NCI-H2081 treated with DMSO at 0.1 percent for 48 hours (cell line): ENCODE measurements around the gene MACROD1.
A peak's percentile ranks its signal among the peaks of the same experiment; 100 is the strongest.
"Not testable (repeated sequence)": the region's sequence is repeated elsewhere in the genome, so short reads cannot be mapped to it uniquely, and the experiment has no call there.

Source experiments
- DNase-seq: peaks from one replicate; lab custom pipeline; 2025; lab: John Stamatoyannopoulos, UW

The MACROD1 gene

DNA sequence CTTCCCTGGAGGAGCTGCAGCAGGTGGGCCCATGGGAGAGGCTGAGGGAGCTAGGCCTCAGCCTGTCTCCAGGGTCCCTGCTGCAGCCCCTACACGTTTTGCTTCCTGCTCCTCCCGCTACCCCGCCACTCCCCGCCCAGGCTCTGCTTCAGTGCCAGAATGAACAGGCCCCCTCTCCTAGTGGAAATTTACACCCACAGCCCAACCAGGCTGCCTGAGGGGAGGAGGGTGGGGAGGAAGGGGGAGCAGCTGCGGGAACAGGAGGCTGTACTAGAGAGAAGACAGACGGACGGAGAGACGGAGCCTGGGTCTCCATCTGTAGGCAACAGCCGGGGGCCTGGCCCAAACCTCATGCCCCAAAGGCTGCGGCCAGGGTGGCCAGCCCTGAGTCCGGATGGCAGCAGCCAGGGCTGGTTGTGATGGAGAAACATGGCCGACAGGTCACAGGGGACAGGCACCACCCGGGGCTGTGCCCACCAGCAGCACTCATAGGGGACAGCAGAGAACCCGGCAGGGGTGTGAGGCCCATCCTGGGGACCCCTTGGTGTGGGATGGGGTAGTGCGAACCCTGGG, 109.6 kb downstream of the MACROD1 start:
- DNase-seq = no peak

DNA sequence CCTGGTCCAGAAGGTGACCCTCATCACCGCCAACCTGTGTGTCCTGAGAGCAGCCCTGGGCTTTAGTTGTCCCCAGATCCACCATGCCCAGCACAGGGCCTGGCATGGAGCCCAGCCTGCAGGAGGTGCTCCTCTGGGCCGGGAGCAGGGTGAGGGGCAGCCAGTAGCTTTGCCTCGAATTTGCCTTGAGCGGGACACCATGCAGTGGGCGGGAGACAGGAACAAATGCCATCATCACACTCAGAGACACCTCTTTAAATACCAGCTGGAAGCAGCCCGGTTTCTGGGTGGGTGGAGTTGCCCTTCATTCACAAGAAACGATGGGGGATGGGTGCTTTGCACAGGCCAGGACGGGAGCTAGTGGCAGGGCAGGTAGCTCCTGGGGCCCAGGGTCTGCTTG, 110.8 kb downstream of the MACROD1 start:
- no peak for DNase-seq

DNA sequence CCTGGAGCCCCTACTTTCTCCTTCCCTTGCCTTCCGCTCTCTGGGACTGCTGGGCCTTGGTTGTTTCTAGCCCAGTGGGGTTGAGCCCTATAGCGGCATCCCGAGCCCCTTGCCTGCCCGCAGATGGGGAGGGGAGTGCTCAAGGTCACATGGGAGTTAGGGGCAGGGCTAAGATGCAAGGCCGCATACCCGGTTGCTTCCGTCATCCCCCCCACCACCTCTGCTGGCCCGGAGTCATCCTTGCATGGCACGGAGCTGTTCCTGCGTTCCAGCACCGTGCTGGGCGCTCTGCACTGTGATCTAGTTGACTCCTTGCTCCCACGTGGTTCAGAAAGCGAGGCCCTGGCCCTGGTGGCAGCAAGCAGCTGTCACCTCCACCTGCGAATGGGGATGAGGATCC, 112.2 kb downstream of the MACROD1 start:
- no peak for DNase-seq

DNA sequence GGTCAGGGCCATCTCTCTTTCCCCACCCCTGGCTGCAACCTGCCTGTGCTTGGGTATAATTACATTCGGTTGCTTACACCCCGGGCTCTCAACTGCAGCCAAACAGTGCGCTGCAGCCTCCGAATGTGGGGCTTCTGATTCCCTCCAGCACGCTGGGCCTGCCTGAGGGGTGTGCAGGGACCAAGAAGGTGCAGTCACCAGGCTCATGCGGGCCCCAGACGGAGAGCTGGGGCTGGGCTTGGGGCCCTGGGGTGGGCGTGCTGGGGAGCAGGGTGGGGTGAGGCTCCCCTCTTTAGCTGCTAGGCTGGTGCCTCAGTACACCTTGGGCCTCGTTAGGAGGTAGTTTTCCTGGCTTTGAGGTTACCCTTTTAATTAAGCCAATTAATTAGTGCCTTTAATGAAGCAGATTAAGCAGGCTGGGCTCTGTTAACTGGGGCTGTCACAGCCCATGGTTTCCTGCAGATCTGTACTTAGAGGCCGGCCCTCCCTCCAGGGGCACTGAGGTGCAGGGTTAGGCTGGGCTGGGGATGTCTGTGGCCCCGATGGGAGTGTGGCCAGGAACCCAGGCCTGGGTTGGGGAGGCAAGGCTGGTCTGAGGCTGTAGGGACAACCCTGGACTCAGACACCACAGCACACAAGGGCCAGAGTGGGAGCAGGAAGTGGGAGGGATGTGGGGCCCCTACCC, 112.8 kb downstream of the MACROD1 start:
- no peak for DNase-seq

DNA sequence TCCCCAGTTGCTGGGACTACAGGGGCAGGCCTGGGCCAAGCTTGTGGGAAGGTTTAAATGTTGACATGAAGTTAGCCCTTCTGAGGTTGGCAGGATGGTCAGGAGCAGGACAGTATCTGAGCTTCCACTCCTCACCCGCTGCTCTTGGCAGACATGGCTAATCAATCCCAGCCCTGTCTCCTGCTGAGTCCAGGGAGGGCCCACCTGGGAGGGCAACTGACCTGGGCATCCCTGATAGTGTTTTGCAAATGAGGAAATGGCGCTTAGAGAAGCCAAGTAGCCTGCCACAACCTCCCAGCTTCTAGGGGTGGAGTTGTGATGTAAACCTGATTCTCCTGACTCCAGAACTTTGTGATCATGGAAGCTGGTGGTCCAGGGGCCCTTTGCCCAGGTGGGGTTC, 113.5 kb downstream of the MACROD1 start:
- DNase-seq = no peak

DNA sequence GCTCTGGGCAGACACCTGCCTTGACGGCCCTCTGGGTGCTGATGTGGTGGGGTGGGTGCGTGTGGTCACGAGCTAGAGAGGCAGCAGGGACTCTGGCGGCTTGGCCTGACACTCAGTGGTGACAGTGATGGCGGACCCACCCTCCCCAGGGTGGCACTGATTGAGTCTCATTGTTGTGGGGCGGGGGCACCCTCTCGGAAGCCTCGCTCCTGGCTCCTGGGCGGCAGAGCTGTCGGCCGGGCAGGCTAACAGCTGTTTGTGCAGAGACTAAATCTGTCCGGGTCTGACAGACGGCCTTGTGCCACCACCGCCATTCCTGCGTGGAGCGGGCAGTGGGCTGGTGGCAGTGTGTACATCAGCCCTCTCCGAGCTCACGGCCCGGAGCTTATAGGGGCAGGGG, 114.6 kb downstream of the MACROD1 start:
- no peak for DNase-seq

DNA sequence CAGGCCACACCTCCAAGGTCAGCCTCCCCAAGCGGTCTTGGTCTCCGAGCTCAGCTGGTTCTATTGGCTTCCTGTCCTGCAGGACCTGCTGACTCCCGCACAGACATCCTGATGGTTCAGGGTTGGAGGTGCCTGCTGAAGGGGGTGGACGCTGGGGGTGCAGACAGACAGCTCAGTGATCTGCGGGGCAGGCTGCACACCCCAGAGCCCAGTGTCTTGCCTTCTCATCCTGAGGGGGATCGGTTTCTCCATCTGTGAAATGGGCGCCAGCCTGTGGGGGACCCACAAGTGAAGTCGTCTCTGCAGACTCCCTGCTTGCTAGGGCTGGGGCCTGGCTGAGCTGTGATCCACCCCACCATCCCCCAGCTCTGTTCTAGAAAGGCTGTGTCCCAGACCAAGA, 116.4 kb downstream of the MACROD1 start:
- DNase-seq = no peak

DNA sequence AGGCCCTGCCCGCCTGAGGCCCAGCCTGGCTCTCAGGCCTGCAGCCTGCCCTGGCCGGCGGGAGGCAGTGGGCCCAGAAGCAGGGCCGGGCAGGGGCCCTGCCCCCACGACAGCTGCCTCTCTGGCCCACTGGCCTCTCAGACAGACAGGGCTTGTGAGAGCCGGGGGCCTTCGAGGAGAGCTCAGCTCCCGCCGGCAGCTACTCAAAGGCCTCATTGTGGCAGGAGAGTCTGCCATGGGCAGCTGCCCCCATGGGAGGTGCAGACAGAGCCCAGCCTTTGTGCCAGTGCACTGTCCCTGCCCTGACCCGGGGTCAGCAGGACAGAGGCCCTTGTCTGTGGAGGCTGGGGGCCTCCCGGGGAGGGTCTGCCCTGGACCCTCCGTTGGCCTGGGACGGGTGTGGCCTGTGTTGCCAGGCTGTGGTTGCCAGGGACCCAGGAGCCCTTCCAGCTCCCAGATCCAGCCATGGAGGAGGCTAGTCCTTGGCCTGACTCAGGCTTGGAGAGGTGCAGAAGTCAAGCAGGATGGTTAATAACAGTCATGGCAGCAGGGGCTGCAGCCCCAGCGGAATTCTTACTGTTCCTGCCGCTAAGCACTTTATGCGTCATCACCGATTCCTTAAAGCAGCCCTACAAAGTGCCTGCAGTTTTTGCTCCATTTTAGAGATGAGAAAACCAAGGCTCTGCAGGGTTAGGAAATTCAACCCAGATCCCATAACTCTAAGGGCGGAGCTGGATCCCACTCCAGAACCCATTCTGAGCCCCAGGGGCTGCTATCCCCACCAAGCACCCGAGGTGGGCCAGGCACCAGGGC, 117.7 kb downstream of the MACROD1 start:
- no peak for DNase-seq

DNA sequence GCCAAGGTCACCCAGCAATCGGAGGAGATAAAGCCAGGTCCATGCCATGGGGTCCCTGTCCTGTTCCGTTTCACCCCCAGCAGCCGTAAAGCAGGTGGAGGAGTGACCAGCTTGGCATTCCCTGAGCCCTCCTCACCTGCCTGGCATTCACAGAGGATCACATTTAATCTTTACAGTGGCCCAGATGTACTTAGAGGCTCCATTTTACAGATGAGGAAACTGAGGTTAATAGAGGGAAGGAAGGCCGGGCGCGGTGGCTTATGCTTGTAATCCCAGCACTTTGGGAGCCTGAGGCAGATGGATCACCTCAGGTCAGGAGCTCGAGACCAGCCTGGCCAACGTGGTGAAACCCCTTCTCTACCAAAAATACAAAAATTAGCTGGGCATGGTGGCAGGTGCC, 118.5 kb downstream of the MACROD1 start:
- DNase-seq = not testable (repeated sequence)

DNA sequence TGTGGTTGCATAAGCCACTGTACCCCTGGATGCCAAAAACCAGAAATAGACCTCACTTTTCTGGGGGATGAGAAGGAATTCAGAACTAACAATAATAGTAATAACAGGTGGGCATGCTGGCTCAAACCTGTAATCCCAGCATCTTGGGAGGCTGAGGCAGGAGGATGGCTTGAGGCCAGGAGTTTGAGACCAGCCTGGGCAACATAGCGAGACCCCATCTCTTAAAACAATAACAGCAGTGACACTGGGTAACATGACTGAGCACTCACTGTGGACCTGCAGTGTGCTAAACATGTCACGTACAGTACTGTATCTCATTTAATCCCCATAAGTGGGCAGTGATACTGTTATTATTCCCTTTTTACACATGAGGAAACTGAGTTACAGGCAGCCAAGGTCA, 120.2 kb downstream of the MACROD1 start:
- DNase-seq = no peak

DNA sequence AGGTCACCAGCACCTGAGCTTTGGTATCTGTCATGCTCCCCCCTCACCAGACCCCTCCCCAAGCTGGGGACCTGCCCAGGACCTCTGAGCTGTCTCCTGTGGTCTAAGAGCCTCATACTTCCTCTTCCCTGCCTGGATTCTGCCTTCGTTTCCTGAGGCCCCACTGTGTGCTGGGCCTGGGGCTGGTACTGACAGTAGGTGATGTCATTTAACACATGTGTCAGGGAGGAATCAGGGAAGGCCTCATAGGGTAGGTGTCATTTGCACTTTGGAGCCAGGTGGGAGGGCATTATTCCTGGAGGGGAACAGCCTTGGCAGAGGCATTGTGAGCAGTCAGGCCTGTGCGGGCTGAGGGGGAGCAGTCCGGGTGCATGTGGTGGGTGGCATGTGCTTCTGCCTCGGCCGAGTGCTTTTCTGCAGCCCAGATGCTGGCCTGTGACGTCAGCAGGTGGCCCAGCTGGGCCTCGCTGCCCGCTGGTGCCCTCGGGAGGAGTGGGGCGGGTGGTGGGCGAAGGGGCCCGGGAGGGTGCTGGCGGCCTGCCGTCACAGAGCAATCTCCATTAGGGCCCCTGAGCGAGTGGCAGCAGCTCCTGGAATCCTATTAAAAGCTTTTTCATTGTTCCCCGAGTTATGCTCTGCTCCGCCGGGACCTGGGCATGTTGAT, 121.1 kb downstream of the MACROD1 start:
- peak; percentile 57 for DNase-seq

DNA sequence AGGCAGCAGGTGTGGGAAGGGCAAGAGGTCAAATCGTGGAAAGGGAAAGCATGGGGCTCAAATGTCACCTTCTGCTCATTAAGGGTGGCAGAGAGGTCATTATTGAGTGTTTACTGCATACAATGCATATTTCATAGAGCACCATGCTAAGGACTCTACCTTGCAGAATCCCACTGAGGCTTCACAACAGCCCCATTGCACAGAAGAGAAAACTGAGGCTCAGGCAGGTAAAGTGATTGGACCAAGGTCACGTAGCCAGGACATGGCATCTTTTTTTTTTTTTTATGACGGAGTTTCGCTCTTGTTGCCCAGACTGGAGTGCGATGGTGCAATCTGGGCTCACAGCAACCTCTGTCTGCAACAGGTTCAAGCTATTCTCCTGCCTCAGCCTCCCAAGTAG, 122.4 kb downstream of the MACROD1 start:
- no peak for DNase-seq

DNA sequence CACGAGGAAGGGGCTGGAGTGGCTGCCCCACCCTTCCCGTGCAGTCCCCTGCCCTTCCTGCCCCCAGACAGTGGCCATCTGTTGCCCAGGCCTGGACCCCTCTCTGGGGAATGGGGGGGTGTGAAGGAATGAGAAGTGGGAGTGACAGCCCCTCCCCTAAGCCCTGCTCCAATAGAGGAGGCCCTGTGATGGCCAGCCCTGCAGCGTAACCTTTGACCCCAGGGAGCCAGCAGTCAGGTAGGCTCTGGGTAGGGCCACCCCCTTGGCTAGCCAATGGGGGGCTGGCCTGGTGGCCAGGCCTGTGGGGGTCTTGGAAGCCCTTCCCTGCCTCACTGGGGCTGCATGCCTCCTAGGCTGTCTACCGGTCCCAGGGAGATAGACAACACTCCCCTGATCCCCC, 123.6 kb downstream of the MACROD1 start:
- no peak for DNase-seq

DNA sequence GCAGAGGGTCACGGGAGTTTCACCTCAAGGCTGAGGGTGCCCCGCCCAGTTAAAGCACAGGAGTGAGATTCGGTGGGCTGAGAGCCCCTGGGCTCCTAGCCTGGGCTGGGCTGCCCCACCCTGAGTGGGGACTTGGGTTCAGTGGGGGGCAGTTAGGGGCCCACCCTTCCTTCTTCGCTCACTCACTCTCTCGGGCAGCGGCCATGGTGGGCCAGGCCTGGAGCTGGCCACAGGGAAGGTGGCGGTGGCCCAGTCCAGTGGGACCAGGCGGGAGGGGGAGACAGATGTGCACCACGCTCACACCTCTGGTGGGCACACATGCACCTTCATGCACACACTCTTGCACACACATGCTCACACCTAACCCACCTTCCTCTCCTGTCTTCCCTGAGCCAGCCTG, 124.1 kb downstream of the MACROD1 start:
- no peak for DNase-seq

DNA sequence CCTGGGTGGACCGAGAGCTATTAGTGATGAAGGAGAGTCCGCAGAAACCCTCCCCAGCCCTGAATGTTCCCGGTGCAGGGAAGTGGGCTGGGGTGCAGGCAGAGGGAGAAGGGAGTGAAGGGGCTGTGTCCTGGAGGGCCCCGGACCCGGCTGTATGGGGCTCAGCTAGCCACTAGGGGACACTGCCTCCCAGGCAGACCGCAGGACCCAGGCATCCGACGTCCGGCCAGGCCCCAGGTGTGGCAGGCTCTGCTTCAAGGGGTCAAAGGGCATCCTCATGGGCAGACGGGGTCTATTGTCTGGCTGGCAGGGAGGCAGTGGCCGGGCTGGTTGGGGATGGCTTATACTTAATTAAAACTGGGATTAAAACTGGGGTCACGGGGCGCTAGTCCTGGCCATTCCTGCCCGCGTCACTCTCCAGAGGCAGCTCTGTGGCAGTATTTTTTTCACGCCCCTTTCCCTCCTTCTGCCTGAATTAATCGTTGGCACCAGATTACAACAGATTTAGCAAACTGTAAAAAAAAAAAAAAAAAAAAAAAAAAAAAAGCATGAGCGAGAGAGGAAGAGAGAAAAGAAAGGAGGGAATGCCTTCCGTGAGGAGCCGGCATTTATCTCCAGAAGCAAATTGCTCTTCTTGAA, 125.1 kb downstream of the MACROD1 start:
- DNase-seq = no peak

DNA sequence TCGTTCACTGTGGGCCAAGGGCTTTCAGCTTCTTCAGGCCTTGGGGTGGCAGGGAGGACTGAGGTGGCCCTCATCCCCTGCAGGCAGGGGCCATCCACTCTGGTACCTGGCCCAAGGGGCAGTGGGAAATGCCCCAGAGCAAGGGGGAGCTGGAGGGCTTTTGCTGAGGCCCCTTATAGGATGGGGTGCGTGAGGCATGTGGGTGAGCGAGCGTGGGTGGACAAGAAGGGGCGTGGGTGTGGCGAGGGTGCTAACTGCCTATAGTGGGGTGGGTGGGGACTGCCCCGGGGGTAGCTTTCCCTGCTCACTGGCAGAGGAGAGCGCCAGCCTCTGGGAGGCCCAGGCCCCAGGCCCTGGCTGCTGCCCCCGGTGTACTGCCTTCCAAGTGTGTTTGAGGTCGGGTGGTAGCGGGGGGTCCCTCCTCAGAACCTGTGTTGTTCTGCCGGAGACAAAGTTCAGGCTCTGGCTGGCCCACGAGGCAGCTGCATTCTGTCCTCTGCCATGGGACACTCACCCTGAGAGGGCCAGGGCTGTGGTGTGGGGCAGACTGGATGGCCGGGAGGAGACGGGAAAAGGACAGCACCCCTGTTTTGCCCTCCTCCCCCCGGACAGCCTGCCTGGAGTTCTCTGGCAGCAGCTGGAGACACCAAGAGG, 126.8 kb downstream of the MACROD1 start:
- no peak for DNase-seq

DNA sequence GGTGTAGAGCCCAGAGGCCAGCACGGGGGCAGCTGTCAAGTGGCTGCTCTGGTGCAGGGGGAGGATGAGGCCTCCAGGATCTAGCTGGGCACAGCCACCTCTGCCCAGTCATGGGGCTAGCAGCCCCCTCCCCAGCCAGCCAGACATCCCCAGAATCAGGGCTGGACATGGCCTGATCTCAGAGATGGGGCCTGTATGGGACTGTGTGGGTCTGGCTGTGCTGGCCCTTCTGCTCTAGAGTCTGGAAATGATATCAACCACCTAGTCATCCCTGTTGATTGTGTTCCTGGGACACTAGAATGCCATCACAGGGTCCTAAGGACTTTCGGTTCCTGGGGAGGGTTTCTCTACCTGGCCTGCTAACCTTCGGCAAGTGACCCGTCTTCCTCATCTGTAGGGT, 127.4 kb downstream of the MACROD1 start:
- DNase-seq = no peak

DNA sequence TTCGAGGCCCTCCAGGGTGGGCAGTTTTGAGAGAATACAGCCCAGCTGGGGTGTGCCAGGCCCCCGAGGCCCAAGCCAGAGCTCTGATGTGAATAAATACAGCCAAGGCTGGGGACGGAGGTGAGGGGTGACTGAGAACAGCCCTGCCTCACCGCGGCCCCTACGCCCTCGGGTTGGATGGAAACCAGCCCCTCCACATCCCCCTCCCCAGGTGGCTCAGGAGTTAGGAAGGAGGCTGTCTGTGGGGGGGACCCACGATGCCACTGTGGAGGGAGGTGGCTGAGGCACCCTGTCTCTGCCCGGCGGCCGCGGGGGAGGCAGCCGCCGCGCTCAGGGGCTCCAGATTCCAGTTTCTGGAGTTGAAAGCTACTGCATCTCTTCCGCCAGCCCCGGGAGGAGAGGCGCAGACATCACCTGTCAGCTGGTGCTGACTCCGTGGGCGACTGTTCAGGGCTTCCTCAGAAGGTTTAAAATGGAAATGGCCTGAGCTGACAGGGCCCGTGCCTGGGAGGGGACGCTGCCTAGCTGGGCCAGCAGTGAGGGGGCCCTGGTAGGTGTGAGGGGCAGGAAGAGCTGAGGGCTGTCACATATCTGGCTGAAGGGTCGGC, 128.8 kb downstream of the MACROD1 start:
- no peak for DNase-seq

DNA sequence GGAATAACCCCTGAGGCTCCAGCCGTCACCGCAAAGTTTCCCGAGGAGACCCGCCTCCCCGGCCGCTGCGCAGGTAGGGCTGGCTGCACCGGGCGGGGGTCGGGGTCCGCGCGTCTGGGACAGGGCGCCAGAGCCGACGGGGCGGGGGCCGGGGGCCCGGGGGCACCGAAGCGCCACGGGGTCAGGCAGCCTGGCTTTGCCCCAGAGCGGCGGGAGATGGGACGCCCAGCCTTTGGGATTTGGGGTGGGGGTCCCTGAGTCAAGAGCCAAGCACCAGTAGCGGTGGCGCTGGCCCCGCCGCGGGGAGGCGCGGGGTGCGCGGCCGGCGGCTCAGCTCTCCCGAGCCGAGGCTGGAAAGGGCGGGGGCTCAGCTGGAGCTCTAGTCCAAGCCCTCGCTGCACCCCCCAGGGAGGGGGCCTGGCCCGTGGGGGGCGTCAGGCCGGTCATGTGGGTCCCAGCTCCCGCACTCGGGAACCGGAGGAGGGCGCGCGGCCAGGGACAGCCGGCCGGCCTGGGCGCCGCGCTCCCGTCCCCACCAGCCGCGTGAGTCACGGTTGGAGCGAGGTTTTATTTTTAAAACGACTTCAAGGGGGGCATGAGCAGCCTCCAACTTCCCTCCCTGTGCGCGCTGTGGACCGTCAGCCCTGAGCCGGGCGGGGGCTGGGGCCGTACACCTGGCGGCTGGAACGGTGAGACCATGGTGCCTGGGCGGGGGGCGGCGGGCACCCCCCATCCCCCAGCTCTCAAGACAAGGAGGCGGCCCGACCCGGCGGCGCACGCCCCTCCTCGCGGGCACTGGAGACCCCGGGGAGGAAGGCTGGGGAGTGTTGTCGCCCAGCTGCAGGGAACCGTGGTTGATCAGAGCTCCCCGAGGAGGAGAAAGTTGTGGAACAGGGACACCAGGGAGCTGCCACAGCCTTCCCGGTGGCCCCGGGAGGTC, 129.6 kb downstream of the MACROD1 start:
- DNase-seq = no peak

DNA sequence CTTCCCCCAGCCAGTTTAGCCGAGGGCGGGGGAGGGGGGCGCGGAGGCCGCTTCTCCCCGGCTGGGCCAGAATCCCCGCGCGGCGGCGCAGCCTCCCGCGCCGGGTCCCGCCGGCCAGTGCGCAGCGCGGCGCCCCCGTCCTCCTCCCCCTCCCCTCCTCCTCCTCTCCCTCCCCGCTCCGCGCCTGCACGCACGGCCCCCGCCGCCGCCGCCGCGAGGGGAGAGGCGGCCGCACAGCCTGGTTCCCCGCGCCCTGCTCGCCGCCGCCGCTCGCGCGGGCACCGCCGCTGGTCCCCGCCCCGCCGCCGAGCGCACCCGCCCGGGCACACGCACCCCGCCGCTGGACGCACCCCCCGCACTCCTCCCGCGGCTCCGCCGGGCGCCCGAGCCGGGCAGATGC, 130.3 kb downstream of the MACROD1 start, which contains the start of gene FLRT1:
Gene FLRT1, plus strand, starts transcription at position 356 of the 400 bp plus-strand sequence. CDS start 80,337 bp downstream, outside the sequence.
- DNase-seq = no peak
